HepG2 (cell line): Measurements from ENCODE around the gene NDUFS1. TPM values are rescaled to one million over a fixed set of nuclear protein-coding genes. Genes with fewer than 3 reads are reported as not detected.

ENCODE experiments used
- AGO1 ChIP-seq: fragments of 200-400 bp; formaldehyde crosslinking; IDR thresholded peaks from 2 replicates; pipeline ENCODE4 v1.6.1; 2017; ENCODE audit warnings: mild to moderate bottlenecking, low read depth, low read length, moderate library complexity; ENCODE audit not compliant: poor library complexity, severe bottlenecking
- ATF1 ChIP-seq: IDR thresholded peaks from 2 replicates; pipeline ENCODE4 v1.6.1; 2016; ENCODE audit warnings: mild to moderate bottlenecking, control low read depth
- DMAP1 ChIP-seq: IDR thresholded peaks from 2 replicates; pipeline ENCODE4 v1.6.1; 2016
- GATAD2A ChIP-seq: IDR thresholded peaks from 2 replicates; pipeline ENCODE4 v1.6.1; 2016
- KDM4B ChIP-seq: sonication (generic); formaldehyde crosslinking; IDR thresholded peaks from 2 replicates; pipeline ENCODE4 v1.4.0; 2020; ENCODE audit warnings: missing genetic modification reagents
- KDM6A ChIP-seq: IDR thresholded peaks from 2 replicates; pipeline ENCODE4 v1.6.1; 2016; ENCODE audit warnings: low read depth
- MBNL3 ChIP-seq: fragments of 250-450 bp; sonication (Bioruptor Pico); conservative IDR thresholded peaks from 2 replicates; pipeline ENCODE4 v1.8.0; 2022; ENCODE audit warnings: mild to moderate bottlenecking, inconsistent platforms
- NFYB ChIP-seq: sonication (generic); formaldehyde crosslinking; IDR thresholded peaks from 2 replicates; pipeline ENCODE4 v1.4.0; 2020; ENCODE audit warnings: missing genetic modification reagents
- RFXANK ChIP-seq: IDR thresholded peaks from 2 replicates; pipeline ENCODE4 v1.6.1; 2016
- SP4 ChIP-seq: sonication (generic); formaldehyde crosslinking; IDR thresholded peaks from 2 replicates; pipeline ENCODE4 v1.8.1; 2023; ENCODE audit warnings: mild to moderate bottlenecking, missing genetic modification reagents
- SPEN ChIP-seq: sonication (generic); formaldehyde crosslinking; IDR thresholded peaks from 2 replicates; pipeline ENCODE4 v1.5.1; 2020; ENCODE audit warnings: low read depth, mild to moderate bottlenecking, missing genetic modification reagents
- XRCC5 ChIP-seq: fragments of 200-400 bp; formaldehyde crosslinking; optimal IDR thresholded peaks from 2 replicates; pipeline ENCODE3; 2017; ENCODE audit warnings: mild to moderate bottlenecking, low read length
- ZFP36 ChIP-seq: fragments of 150-350 bp; IDR thresholded peaks from 2 replicates; pipeline ENCODE4 v1.6.1; 2018; ENCODE audit warnings: borderline replicate concordance, low read length, low read depth; ENCODE audit not compliant: partially characterized antibody
- ZNF12 ChIP-seq: sonication (generic); formaldehyde crosslinking; IDR thresholded peaks from 2 replicates; pipeline ENCODE4 v1.5.0; 2020; ENCODE audit warnings: missing genetic modification reagents
- ZNF205 ChIP-seq: IDR thresholded peaks from 2 replicates; pipeline ENCODE4 v1.6.1; 2018; ENCODE audit warnings: missing biosample characterization, missing genetic modification reagents
- ZNF3 ChIP-seq: IDR thresholded peaks from 2 replicates; pipeline ENCODE4 v1.7.0; 2017; ENCODE audit warnings: inconsistent platforms
- ZNF546 ChIP-seq: sonication (generic); formaldehyde crosslinking; conservative IDR thresholded peaks from 2 replicates; pipeline ENCODE4 v1.8.1; 2023; ENCODE audit warnings: mild to moderate bottlenecking, missing genetic modification reagents
- ZNF563 ChIP-seq: sonication (generic); formaldehyde crosslinking; IDR thresholded peaks from 2 replicates; pipeline ENCODE4 v1.8.0; 2022; ENCODE audit warnings: mild to moderate bottlenecking, moderate library complexity, missing genetic modification reagents
- ZNF749 ChIP-seq: sonication (generic); formaldehyde crosslinking; IDR thresholded peaks from 2 replicates; pipeline ENCODE4 v1.8.0; 2022; ENCODE audit warnings: mild to moderate bottlenecking, missing genetic modification reagents, moderate library complexity, borderline replicate concordance
- ZNF878 ChIP-seq: sonication (generic); formaldehyde crosslinking; IDR thresholded peaks from 2 replicates; pipeline ENCODE4 v1.8.1; 2023; ENCODE audit warnings: mild to moderate bottlenecking, missing genetic modification reagents, moderate library complexity
- polyA plus RNA-seq, 8 experiments: library from polyadenylated mRNA; depleted of rRNA in 3 of 8; stranded (reverse) in 7 of 8; unstranded in 1 of 8; fragments of >200 nt; fragmentation: Illumina TruSeq in 4 of 8; extraction: Trizol in 4 of 8; gene quantifications; 2 replicates each; pipeline versions ENCODE4 v1.2.1 to v1.2.3, GENCODE V29; 2011 to 2016; ENCODE audit warnings: low read depth in 4 of 8, missing spikeins in 1 of 8, mixed read lengths in 1 of 8; ENCODE audit not compliant: insufficient read depth in 1 of 8
- total RNA-seq, 5 experiments: library from RNA; depleted of rRNA; stranded (reverse); fragments of >200 nt; fragmentation: Illumina TruSeq; extraction: Trizol; gene quantifications; 2 replicates each; pipeline ENCODE4 v1.2.3, GENCODE V29; 2016; ENCODE audit warnings: low read depth in 1 of 5
- TF ChIP-seq, protein P1 (sequence below): IDR thresholded peaks from 2 replicates; pipeline ENCODE4 v1.6.1; 2016; ENCODE audit warnings: missing biosample characterization, missing genetic modification reagents, low read depth
- TF ChIP-seq, protein P2 (sequence below): sonication (generic); formaldehyde crosslinking; IDR thresholded peaks from 2 replicates; pipeline ENCODE4 v1.4.0; 2020; ENCODE audit warnings: missing genetic modification reagents, mild to moderate bottlenecking, borderline replicate concordance
- TF ChIP-seq, protein P3 (sequence below): sonication (generic); formaldehyde crosslinking; IDR thresholded peaks from 2 replicates; pipeline ENCODE4 v1.5.1; 2020; ENCODE audit warnings: missing genetic modification reagents, mild to moderate bottlenecking, borderline replicate concordance
- TF ChIP-seq, protein P4 (sequence below): sonication (generic); formaldehyde crosslinking; IDR thresholded peaks from 2 replicates; pipeline ENCODE4 v1.8.1; 2023; ENCODE audit warnings: mild to moderate bottlenecking, missing genetic modification reagents

The NDUFS1 gene
- total and polyA plus RNA-seq, 2 of the 13 experiments (the other 11 are each of a cell fraction or from before 2014, with no cell fraction given), result 139 to 242 TPM

DNA sequence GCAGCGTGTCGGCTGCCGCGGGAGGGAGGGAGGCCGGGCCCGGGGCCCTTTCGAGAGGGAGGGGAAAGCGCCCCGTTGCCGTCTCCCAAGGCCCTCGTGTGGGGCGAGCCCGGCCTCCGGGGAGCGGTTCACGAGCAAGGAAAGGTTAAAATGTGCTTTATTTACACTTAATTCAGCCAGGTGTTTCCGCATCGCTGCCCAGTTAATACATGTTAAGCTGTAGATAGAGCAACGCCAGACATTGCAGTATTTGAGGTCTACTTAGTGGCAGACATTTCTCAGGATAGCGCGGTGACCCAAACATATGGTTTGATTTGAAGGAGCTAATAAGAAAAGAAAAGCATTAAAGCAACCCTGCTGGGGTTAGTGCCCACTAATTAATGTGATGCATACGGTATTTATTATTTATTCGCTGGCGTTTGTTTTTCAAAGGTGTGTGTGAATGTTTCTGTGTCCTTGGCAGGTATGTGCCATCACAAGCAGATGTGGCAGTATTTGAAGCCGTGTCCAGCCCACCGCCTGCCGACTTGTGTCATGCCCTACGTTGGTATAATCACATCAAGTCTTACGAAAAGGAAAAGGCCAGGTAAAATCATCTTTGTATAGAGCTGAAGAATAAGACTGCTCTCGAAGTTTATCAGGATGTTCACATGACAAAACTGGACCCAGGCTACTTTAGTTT is 1.0 kb upstream of the NDUFS1 start (continued):
- TF ChIP-seq, protein P1, sequence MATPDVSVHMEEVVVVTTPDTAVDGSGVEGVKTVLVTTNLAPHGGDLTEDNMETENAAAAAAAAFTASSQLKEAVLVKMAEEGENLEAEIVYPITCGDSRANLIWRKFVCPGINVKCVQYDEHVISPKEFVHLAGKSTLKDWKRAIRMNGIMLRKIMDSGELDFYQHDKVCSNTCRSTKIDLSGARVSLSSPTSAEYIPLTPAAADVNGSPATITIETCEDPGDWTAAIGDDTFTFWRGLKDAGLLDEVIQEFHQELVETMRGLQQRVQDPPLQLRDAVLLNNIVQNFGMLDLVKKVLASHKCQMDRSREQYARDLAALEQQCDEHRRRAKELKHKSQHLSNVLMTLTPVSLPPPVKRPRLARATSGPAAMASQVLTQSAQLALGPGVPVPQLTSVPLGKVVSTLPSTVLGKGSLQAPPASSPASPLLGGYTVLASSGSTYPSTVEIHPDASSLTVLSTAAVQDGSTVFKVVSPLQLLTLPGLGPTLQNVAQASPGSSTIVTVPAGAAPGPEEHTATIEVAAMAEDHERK (CRISPR knock-in tag), result no peak
- TF ChIP-seq KDM6A (CRISPR knock-in tag), result no peak
- no peak for TF ChIP-seq ZNF205 (CRISPR knock-in tag)
- no peak for TF ChIP-seq GATAD2A (CRISPR knock-in tag)
- TF ChIP-seq ZNF749 (CRISPR knock-in tag), result peak; percentile 60; the same call in 1 of the 2 replicates
- no peak for TF ChIP-seq ZNF878 (CRISPR knock-in tag)
- TF ChIP-seq ATF1 (CRISPR knock-in tag), result no peak
- no peak for TF ChIP-seq SPEN (CRISPR knock-in tag)
- TF ChIP-seq NFYB (CRISPR knock-in tag), result no peak
- no peak for TF ChIP-seq ZNF546
- TF ChIP-seq, protein P2, sequence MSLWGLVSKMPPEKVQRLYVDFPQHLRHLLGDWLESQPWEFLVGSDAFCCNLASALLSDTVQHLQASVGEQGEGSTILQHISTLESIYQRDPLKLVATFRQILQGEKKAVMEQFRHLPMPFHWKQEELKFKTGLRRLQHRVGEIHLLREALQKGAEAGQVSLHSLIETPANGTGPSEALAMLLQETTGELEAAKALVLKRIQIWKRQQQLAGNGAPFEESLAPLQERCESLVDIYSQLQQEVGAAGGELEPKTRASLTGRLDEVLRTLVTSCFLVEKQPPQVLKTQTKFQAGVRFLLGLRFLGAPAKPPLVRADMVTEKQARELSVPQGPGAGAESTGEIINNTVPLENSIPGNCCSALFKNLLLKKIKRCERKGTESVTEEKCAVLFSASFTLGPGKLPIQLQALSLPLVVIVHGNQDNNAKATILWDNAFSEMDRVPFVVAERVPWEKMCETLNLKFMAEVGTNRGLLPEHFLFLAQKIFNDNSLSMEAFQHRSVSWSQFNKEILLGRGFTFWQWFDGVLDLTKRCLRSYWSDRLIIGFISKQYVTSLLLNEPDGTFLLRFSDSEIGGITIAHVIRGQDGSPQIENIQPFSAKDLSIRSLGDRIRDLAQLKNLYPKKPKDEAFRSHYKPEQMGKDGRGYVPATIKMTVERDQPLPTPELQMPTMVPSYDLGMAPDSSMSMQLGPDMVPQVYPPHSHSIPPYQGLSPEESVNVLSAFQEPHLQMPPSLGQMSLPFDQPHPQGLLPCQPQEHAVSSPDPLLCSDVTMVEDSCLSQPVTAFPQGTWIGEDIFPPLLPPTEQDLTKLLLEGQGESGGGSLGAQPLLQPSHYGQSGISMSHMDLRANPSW (CRISPR knock-in tag), result no peak
- TF ChIP-seq ZNF3 (CRISPR knock-in tag), result no peak
- no peak for TF ChIP-seq DMAP1 (CRISPR knock-in tag)
- TF ChIP-seq MBNL3 (CRISPR knock-in tag), result no peak
- no peak for TF ChIP-seq ZFP36
- TF ChIP-seq, protein P3, sequence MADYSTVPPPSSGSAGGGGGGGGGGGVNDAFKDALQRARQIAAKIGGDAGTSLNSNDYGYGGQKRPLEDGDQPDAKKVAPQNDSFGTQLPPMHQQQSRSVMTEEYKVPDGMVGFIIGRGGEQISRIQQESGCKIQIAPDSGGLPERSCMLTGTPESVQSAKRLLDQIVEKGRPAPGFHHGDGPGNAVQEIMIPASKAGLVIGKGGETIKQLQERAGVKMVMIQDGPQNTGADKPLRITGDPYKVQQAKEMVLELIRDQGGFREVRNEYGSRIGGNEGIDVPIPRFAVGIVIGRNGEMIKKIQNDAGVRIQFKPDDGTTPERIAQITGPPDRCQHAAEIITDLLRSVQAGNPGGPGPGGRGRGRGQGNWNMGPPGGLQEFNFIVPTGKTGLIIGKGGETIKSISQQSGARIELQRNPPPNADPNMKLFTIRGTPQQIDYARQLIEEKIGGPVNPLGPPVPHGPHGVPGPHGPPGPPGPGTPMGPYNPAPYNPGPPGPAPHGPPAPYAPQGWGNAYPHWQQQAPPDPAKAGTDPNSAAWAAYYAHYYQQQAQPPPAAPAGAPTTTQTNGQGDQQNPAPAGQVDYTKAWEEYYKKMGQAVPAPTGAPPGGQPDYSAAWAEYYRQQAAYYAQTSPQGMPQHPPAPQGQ (CRISPR knock-in tag), result no peak
- TF ChIP-seq RFXANK (CRISPR knock-in tag), result no peak
- TF ChIP-seq, protein P4, sequence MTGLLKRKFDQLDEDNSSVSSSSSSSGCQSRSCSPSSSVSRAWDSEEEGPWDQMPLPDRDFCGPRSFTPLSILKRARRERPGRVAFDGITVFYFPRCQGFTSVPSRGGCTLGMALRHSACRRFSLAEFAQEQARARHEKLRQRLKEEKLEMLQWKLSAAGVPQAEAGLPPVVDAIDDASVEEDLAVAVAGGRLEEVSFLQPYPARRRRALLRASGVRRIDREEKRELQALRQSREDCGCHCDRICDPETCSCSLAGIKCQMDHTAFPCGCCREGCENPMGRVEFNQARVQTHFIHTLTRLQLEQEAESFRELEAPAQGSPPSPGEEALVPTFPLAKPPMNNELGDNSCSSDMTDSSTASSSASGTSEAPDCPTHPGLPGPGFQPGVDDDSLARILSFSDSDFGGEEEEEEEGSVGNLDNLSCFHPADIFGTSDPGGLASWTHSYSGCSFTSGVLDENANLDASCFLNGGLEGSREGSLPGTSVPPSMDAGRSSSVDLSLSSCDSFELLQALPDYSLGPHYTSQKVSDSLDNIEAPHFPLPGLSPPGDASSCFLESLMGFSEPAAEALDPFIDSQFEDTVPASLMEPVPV, result no peak
- no peak for TF ChIP-seq AGO1
- TF ChIP-seq ZNF12, result no peak
- no peak for TF ChIP-seq XRCC5
- TF ChIP-seq SP4 (CRISPR knock-in tag), result no peak; the same call in 1 of the 2 replicates
- TF ChIP-seq KDM4B (CRISPR knock-in tag), result no peak
- TF ChIP-seq ZNF563 (CRISPR knock-in tag), result no peak
